Cardiac fibroblast (primary cell): ENCODE data around the gene TRPV4.

ENCODE experiments used
- DNase-seq, 2 donors: peaks; one replicate each; pipeline versions ENCODE4 v3.0.0 to v3.0.0-alpha.2; 2010; ENCODE audit warnings: low read depth in 2 of 2
- H3K4me3 ChIP-seq, 2 donors: replicated peaks in 1 of 2; 1 replicate in 1 of 2; 2 replicates in 1 of 2; pipeline ENCODE4 v1.5.1; 2011; ENCODE audit warnings: low read depth in 2 of 2, low read length in 2 of 2, mild to moderate bottlenecking in 2 of 2, moderate library complexity in 1 of 2
- TF ChIP-seq, protein P1 (sequence below): IDR thresholded peaks from one replicate; pipeline ENCODE4 v1.5.1; 2011; ENCODE audit warnings: low read depth, mild to moderate bottlenecking, low read length, inconsistent platforms

TRPV4 gene

DNA sequence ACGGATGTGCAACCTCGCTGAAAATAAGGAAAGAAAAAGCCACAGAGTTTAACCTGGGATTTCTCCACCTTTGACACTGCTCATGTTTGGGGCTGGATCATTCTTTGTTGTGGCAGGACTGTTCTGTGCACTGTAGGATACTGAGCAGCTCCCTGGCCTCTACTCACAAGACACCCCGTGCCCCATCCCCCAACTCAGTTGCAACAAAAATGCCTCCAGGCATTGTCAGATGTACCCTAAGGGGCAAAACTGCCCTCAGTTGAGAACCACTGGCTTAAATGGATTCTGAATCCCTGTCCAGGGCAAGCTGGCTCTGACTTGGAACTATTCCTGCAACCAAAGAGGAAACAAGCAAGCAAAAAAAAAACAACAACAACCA is 45.0 kb upstream of the TRPV4 start:
- no peak for DNase-seq
- TF ChIP-seq, protein P1, sequence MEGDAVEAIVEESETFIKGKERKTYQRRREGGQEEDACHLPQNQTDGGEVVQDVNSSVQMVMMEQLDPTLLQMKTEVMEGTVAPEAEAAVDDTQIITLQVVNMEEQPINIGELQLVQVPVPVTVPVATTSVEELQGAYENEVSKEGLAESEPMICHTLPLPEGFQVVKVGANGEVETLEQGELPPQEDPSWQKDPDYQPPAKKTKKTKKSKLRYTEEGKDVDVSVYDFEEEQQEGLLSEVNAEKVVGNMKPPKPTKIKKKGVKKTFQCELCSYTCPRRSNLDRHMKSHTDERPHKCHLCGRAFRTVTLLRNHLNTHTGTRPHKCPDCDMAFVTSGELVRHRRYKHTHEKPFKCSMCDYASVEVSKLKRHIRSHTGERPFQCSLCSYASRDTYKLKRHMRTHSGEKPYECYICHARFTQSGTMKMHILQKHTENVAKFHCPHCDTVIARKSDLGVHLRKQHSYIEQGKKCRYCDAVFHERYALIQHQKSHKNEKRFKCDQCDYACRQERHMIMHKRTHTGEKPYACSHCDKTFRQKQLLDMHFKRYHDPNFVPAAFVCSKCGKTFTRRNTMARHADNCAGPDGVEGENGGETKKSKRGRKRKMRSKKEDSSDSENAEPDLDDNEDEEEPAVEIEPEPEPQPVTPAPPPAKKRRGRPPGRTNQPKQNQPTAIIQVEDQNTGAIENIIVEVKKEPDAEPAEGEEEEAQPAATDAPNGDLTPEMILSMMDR = no peak

DNA sequence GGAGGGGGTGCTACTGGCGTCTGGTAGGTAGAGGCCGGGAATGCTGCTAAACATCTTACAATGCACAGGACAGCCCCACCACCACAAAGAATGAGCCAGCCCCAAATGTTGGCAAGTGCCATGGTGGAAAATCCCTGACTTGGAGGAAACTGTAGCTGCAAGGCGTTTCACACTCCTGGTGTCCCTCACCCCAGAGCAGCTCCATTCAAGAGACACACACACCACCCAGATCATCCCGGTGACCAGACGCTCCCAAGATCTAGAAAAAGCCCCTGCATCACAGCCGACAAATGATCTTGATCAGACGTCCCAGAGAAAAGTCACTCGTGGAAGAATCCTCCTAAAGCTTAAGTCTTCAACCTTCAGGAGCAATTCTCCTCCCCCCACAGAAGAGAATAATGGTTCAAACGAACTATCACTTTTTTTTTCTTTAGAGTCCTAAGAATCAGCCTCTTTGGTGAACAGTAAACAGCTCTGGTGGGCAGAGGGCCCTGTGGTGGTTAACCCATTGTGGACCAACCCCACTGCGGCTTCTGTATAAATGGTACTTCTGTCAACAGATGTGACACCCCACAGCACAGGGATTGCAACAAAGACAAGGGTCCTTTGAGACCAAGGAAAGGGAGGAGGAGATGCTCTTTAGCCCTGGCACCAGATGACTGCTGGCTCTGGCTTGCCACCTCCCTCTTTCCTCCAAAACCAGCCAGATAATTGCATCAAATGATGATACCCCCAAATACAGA is 44.5 kb upstream of the TRPV4 start:
- TF ChIP-seq, protein P1 = no peak
- no peak overlapping the region for H3K4me3 ChIP-seq
- DNase-seq = no peak

More for the DNA sequence above, 45.0 kb upstream of the TRPV4 start:
- no peak overlapping the region for H3K4me3 ChIP-seq

DNA sequence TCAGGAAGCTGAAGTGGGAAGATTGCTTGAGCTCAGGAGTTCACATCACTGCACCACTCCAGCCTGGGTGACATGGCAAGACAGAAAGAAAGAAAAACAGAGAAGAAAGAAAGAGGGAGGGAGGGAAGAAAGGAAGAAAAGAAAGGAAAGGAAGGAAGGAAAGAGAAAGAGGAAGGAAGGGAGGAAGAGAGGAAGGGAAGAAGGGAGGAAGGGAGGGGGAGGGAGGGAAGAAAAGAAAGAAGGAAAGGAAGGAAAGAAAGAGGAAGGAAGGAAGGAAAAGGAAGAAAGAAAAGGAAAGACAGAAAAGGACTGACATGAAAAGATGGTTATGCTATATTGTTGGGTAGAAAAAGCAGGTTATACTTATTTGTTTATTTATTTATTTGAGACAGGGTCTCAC is 43.2 kb upstream of the TRPV4 start:
- no peak for DNase-seq
- TF ChIP-seq, protein P1 = no peak
- H3K4me3 ChIP-seq = no peak overlapping the region

DNA sequence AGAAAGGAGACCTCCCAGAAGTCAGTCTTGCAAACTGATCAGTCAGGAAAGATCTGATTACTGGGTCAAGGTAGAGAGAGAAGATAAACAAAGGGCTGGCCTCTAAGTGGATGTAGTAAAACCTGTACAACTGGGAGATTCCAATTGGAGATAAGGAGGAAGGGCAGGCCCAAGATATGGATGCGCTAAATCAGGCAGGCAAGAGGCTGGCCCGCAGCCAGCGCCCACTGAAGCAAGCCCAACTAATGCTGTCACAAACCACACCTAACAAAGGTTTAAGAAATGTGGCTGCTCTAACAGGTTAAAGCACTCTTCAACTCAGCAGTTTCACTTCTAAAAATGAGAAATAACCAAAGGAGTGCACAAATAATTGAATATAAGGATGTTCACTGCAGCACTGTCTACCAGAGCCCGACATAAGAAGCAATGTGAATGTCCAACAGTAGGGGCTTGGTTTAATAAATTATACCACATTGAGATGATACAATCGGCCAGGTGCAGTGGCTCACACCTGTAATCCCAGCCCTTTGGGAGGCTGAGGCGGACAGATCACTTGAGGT is 42.5 kb upstream of the TRPV4 start:
- H3K4me3 ChIP-seq = no peak overlapping the region
- TF ChIP-seq, protein P1 = no peak
- DNase-seq = no peak

DNA sequence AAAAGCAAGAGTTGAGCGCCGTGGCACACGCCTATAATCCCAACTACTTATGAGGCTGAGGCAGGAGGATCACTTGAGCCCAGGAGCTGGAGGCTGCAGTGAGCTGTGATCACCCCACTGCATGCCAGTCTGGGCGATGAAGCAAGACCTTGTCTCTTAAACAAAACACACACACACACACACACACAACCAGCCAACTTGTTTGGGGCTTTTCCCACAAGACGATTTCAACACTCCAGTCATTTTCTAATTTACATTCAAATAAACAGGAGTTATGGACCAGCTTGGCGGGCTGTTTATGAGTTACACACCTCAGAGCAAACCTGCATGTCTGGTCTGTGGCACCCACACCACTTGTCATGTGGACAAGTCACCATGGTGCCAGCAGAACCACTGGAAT is 40.5 kb upstream of the TRPV4 start:
- TF ChIP-seq, protein P1 = no peak
- DNase-seq = peak; percentile 50 to 54
- no peak overlapping the region for H3K4me3 ChIP-seq

DNA sequence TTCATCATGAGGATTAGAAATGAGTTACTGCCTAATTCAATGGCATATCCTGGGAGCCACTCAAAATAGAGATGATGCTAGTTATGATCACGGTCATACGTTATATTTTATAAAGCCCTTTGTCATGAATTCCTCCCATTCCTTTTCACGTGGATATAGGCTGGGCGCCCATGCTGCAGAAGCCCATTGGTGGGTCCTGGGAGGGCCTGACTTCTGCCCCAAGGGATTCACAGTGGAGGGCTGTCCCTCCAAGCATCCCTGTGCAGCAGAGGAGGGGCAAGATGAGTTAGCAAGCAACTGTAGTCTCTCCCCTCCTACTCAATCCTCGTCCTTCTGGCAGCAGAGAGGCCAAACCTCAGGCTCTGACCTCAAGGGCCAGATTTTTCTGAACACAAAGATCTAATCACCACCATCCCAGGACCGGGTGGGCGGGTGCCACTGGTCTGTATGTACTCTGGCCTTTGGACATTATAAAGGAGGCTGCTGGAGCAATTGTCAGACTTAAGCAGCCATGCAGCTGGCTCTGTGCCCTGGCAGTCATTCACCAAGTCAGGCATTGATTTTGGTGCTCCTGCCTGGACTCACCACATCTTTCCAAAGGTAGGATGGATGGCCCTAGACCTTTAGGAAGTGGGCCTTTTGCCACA is 38.6 kb upstream of the TRPV4 start:
- no peak for DNase-seq
- no peak overlapping the region for H3K4me3 ChIP-seq
- TF ChIP-seq, protein P1 = no peak
